ENCODE data around the gene MON1A. TPM values are rescaled to one million over a fixed set of nuclear protein-coding genes. Genes with fewer than 3 reads are reported as not detected.

MON1A gene
- total and polyA plus RNA-seq, 2 of the 8 experiments (the other 6 are each of a cell fraction or from before 2014, with no cell fraction given): 10.3 to 14.1 TPM

DNA sequence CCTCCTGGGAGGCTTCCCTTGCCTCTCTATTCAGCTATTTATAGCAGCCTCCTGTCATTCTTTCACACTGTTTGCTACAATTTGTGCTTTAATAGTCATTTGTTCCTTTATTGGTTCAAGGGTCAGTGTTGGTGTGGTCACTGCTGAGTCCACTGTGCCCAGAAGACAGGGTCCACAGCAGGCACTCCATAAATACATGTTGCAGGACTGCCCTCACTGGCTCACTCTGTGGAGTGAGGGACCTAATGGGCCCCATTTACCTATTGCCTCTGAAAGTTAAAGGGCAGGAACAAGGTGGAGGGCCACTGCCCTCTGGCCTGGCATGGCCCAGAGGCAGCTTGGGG lies 42.7 kb downstream of the MON1A start:
- H2BK12ac ChIP-seq (ENCODE audit: low read depth, low read length): no peak overlapping the region
- no peaks in the 10 kb centered on the region for H3K9me3 ChIP-seq (ENCODE audit: insufficient read depth in 2 of 2, low read depth in 1 of 2, low read length in 1 of 2)
- no peak overlapping the region for H2BK5ac ChIP-seq (ENCODE audit: low read depth, low read length)
- no peak overlapping the region for H2AFZ ChIP-seq (ENCODE audit: low read length)
- H2BK120ac ChIP-seq (replicated peaks; ENCODE audit: low read depth, low read length): no peak overlapping the region
- peak overlapping the region; percentile 25 for H3K56ac ChIP-seq (replicated peaks; ENCODE audit: insufficient read length, low read depth, low read length)
- no peaks in the 10 kb centered on the region for H3K23me2 ChIP-seq (ENCODE audit: low read depth, low read length)
- H3K27ac ChIP-seq (ENCODE audit: low read depth, low read length): no peak overlapping the region
- H2AK5ac ChIP-seq (ENCODE audit: low read depth, low read length): no peak overlapping the region
- no peaks in the 10 kb centered on the region for H3K79me1 ChIP-seq (ENCODE audit: low read depth, low read length)
- no peak for FAIRE-seq
- H3K27me3 ChIP-seq (replicated peaks in 1 of 4; ENCODE audit: control insufficient read depth in 3 of 4, extremely low read depth in 1 of 4, insufficient read depth in 3 of 4, low read length in 3 of 4): no peaks in the 10 kb centered on the region
- H4K91ac ChIP-seq (replicated peaks; ENCODE audit: insufficient read length, low read length): no peak overlapping the region
- no peak overlapping the region for H3K4me2 ChIP-seq (ENCODE audit: insufficient read depth in 1 of 2, low read depth in 2 of 2, low read length in 2 of 2)
- H3K9ac ChIP-seq (replicated peaks in 1 of 4; ENCODE audit: extremely low read depth in 1 of 4, low read depth in 3 of 4, low read length in 3 of 4): no peak overlapping the region
- no peak overlapping the region for H3K23ac ChIP-seq (ENCODE audit: insufficient read length)
- H3K36me3 ChIP-seq (ENCODE audit: control insufficient read depth in 2 of 4, insufficient read depth in 4 of 4, low read length in 3 of 4): no peaks in the 10 kb centered on the region
- H4K5ac ChIP-seq (ENCODE audit: insufficient read length, low read depth, low read length): no peak overlapping the region
- H3K4me3 ChIP-seq (ENCODE audit: extremely low read depth in 1 of 4, insufficient read depth in 2 of 4, low read depth in 3 of 4, low read length in 4 of 4): no peak overlapping the region
- H2BK15ac ChIP-seq (ENCODE audit: low read length): no peak overlapping the region
- ChIA-PET POLR2A (ENCODE audit: partially characterized antibody) (interaction anchor here (4.1 to 16.1 kb wide), 2 partner anchors 14 to 19 kb away, joined by 16 to 149 read pairs; partner anchors contain the start of gene CAMKV), CTCF (ENCODE audit: partially characterized antibody) (interaction anchor here (0.7 to 1.0 kb wide), 3 partner anchors 12 to 46 kb away, joined by 3 read pairs; no protein-coding TSS in a partner anchor)
- H3K18ac ChIP-seq (ENCODE audit: extremely low read depth, low read length): no peak overlapping the region
- H3K79me2 ChIP-seq (ENCODE audit: control insufficient read depth in 1 of 2, insufficient read depth in 2 of 2, low read length in 2 of 2): no peaks in the 10 kb centered on the region
- H4K8ac ChIP-seq (ENCODE audit: extremely low read depth, insufficient read depth, low read length): no peak overlapping the region
- DNase-seq (ENCODE audit: low read depth in 1 of 2, low spot score in 2 of 2): no peak
- no peak overlapping the region for H2BK20ac ChIP-seq (ENCODE audit: low read length)
- no peaks in the 10 kb centered on the region for H4K20me1 ChIP-seq (replicated peaks in 1 of 2; ENCODE audit: control insufficient read depth in 1 of 2, insufficient read depth in 2 of 2, low read length in 2 of 2)
- no peak overlapping the region for H3K4ac ChIP-seq (replicated peaks; ENCODE audit: insufficient read length, low read depth, low read length)
- no peak overlapping the region for H3K14ac ChIP-seq (ENCODE audit: insufficient read length)
- peaks cover 0 to 7% (median 2%) of the 10 kb centered on the region in 4 experiments; a peak in 5 of 7 replicates for H3K4me1 ChIP-seq (replicated peaks in 1 of 4; ENCODE audit: control insufficient read depth in 3 of 4, insufficient read depth in 4 of 4, low read length in 3 of 4)
- no peak for TF ChIP-seq SRF (IDR thresholded peaks at IDR 0.05; ENCODE audit: low read depth, low read length)
- no peak for TF ChIP-seq BCL11A (IDR thresholded peaks at IDR 0.05; ENCODE audit: low read depth in 2 of 2, low read length in 2 of 2)
- no peak for TF ChIP-seq NANOG (IDR thresholded peaks at IDR 0.05; ENCODE audit: insufficient read depth, low read depth, low read length, poor library complexity, severe bottlenecking)
- no peak for TF ChIP-seq SP1 (IDR thresholded peaks at IDR 0.05; ENCODE audit: low read depth, low read length)
- TF ChIP-seq SIX5 (IDR thresholded peaks at IDR 0.05; ENCODE audit: low read depth, low read length): no peak
- TF ChIP-seq EZH2 (IDR thresholded peaks at IDR 0.05; ENCODE audit: low read depth, low read length, severe bottlenecking): no peak
- TF ChIP-seq BRCA1 (IDR thresholded peaks at IDR 0.05; ENCODE audit: low read depth, low read length): no peak
- no peak for TF ChIP-seq CBX5 (IDR thresholded peaks at IDR 0.05; ENCODE audit: low read depth, low read length)
- no peak for TF ChIP-seq GTF2F1 (IDR thresholded peaks at IDR 0.05; ENCODE audit: borderline replicate concordance, low read depth, low read length)
- TF ChIP-seq ASH2L (IDR thresholded peaks at IDR 0.05; ENCODE audit: low read length): no peak
- no peak for TF ChIP-seq RFX5 (IDR thresholded peaks at IDR 0.05; ENCODE audit: borderline replicate concordance, low read depth, low read length)
- TF ChIP-seq TBP (IDR thresholded peaks at IDR 0.05; ENCODE audit: low read depth, low read length): no peak
- no peak for TF ChIP-seq TCF12 (IDR thresholded peaks at IDR 0.05; ENCODE audit: low read depth, low read length)
- TF ChIP-seq TAF1 (IDR thresholded peaks at IDR 0.05; ENCODE audit: low read depth, low read length): no peak
- TF ChIP-seq CEBPB (IDR thresholded peaks at IDR 0.05; ENCODE audit: low read depth, low read length): no peak
- TF ChIP-seq MAFK (IDR thresholded peaks at IDR 0.05; ENCODE audit: low read depth, low read length): no peak
- TF ChIP-seq, protein P1, sequence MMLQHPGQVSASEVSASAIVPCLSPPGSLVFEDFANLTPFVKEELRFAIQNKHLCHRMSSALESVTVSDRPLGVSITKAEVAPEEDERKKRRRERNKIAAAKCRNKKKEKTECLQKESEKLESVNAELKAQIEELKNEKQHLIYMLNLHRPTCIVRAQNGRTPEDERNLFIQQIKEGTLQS (IDR thresholded peaks at IDR 0.05; ENCODE audit: insufficient read depth, low read depth, low read length): no peak
